Liver (tissue), 9 donors: ENCODE results near the gene PLEKHA8. TPM values are rescaled to one million over a fixed set of nuclear protein-coding genes. Genes with fewer than 3 reads are reported as not detected.

Experiments
- DNase-seq: peaks from one replicate; pipeline ENCODE4 v3.0.0-alpha.2; 2017; ENCODE audit warnings: low spot score
- H3K27ac ChIP-seq, 2 donors: one replicate each; pipeline ENCODE4 v1.7.0; 2013; ENCODE audit warnings: inconsistent platforms in 2 of 2, low read length in 2 of 2, control low read depth in 1 of 2, low read depth in 1 of 2, mild to moderate bottlenecking in 1 of 2
- H3K27me3 ChIP-seq, 4 donors: one replicate each; pipeline versions ENCODE4 v1.6.1 to v1.7.0; 2013; ENCODE audit warnings: low read length in 3 of 4, inconsistent platforms in 1 of 4, mild to moderate bottlenecking in 1 of 4, moderate library complexity in 1 of 4; ENCODE audit not compliant: control insufficient read depth in 4 of 4, insufficient read depth in 4 of 4
- H3K36me3 ChIP-seq, 4 donors: one replicate each; pipeline versions ENCODE4 v1.6.1 to v1.7.0; 2013; ENCODE audit warnings: low read length in 3 of 4, mild to moderate bottlenecking in 3 of 4, low read depth in 1 of 4, moderate library complexity in 1 of 4; ENCODE audit not compliant: control insufficient read depth in 4 of 4, insufficient read depth in 3 of 4
- H3K4me1 ChIP-seq, 4 donors: one replicate each; pipeline versions ENCODE4 v1.6.1 to v1.7.0; 2013; ENCODE audit warnings: low read length in 3 of 4, mild to moderate bottlenecking in 3 of 4, moderate library complexity in 1 of 4; ENCODE audit not compliant: control insufficient read depth in 4 of 4, insufficient read depth in 4 of 4
- H3K4me3 ChIP-seq, 3 donors: one replicate each; pipeline versions ENCODE4 v1.6.1 to v1.7.0; 2013; ENCODE audit warnings: low read length in 3 of 3, control low read depth in 1 of 3, low read depth in 1 of 3, mild to moderate bottlenecking in 1 of 3
- H3K9ac ChIP-seq, 2 donors: one replicate each; pipeline ENCODE4 v1.7.0; 2013; ENCODE audit warnings: low read length in 2 of 2, mild to moderate bottlenecking in 2 of 2, moderate library complexity in 2 of 2, control low read depth in 1 of 2, low read depth in 1 of 2
- H3K9me3 ChIP-seq, 4 donors: one replicate each; pipeline versions ENCODE4 v1.6.1 to v1.7.0; 2013; ENCODE audit warnings: low read length in 3 of 4; ENCODE audit not compliant: control insufficient read depth in 4 of 4
- EGR1 ChIP-seq, 2 donors: IDR thresholded peaks; 2 replicates each; pipeline ENCODE4 v1.6.1; 2016 to 2018; ENCODE audit warnings: antibody characterized with exemption in 2 of 2, low read depth in 2 of 2
- FOXA1 ChIP-seq: IDR thresholded peaks from 2 replicates; pipeline ENCODE4 v1.6.1; 2016; ENCODE audit warnings: antibody characterized with exemption
- FOXA2 ChIP-seq: IDR thresholded peaks from 2 replicates; pipeline ENCODE4 v1.6.1; 2016; ENCODE audit warnings: antibody characterized with exemption
- GABPA ChIP-seq, 2 donors: IDR thresholded peaks in 1 of 2; conservative IDR thresholded peaks in 1 of 2; 2 replicates each; pipeline ENCODE4 v1.6.1; 2016; ENCODE audit warnings: antibody characterized with exemption in 2 of 2, mild to moderate bottlenecking in 1 of 2, moderate library complexity in 1 of 2
- HNF4A ChIP-seq, 2 donors: conservative IDR thresholded peaks; 2 replicates each; pipeline ENCODE4 v1.6.1; 2016; ENCODE audit warnings: antibody characterized with exemption in 2 of 2, mild to moderate bottlenecking in 2 of 2
- HNF4G ChIP-seq: IDR thresholded peaks from 2 replicates; pipeline ENCODE4 v1.6.1; 2016; ENCODE audit warnings: antibody characterized with exemption
- JUND ChIP-seq, 2 donors: IDR thresholded peaks; 2 replicates each; pipeline ENCODE4 v1.6.1; 2016; ENCODE audit warnings: antibody characterized with exemption in 2 of 2
- NR2F2 ChIP-seq: IDR thresholded peaks from 2 replicates; pipeline ENCODE4 v1.6.1; 2016; ENCODE audit warnings: antibody characterized with exemption
- RAD21 ChIP-seq, 2 donors: IDR thresholded peaks; 2 replicates each; pipeline ENCODE4 v1.6.1; 2016; ENCODE audit warnings: antibody characterized with exemption in 2 of 2, mild to moderate bottlenecking in 2 of 2
- RXRA ChIP-seq, 2 donors: IDR thresholded peaks; 2 replicates each; pipeline ENCODE4 v1.6.1; 2017 to 2018; ENCODE audit warnings: antibody characterized with exemption in 2 of 2, mild to moderate bottlenecking in 1 of 2
- SP1 ChIP-seq: IDR thresholded peaks from 2 replicates; pipeline ENCODE4 v1.6.1; 2018; ENCODE audit warnings: antibody characterized with exemption, mild to moderate bottlenecking
- TAF1 ChIP-seq: conservative IDR thresholded peaks from 2 replicates; pipeline ENCODE4 v1.6.1; 2016; ENCODE audit warnings: antibody characterized with exemption, mild to moderate bottlenecking
- YY1 ChIP-seq: IDR thresholded peaks from 2 replicates; pipeline ENCODE4 v1.6.1; 2016; ENCODE audit warnings: antibody characterized with exemption, mild to moderate bottlenecking
- WGBS: extraction: QIAGEN DNeasy Blood & Tissue Kit; methylation state at CpG from one replicate; pipeline ENCODE4 v1.1.7; 2013; 5-methylcytosine and 5-hydroxymethylcytosine counted together
- polyA plus RNA-seq, 2 donors: library from polyadenylated mRNA; stranded (reverse) in 1 of 2; unstranded in 1 of 2; fragments of 200-250 nt in 1 of 2; fragments of >200 nt in 1 of 2; fragmentation: Nextera tagmentation in 1 of 2; extraction: Ambion mirVana in 1 of 2; gene quantifications; one replicate each; pipeline versions ENCODE4 v1.2.1 to v1.2.3, GENCODE V29; 2013 to 2015
- total RNA-seq, 2 donors: library from RNA; depleted of rRNA; stranded (reverse); fragments of >200 nt; gene quantifications; one replicate each; pipeline ENCODE4 v1.2.3, GENCODE V29; 2014
- TF ChIP-seq, protein P1 (sequence below): IDR thresholded peaks from 2 replicates; pipeline ENCODE4 v1.6.1; 2016; ENCODE audit warnings: antibody characterized with exemption
- TF ChIP-seq, protein P2 (sequence below): IDR thresholded peaks from 2 replicates; pipeline ENCODE4 v1.6.1; 2016; ENCODE audit warnings: antibody characterized with exemption, mild to moderate bottlenecking
- TF ChIP-seq, protein P3 (sequence below): IDR thresholded peaks from 2 replicates; pipeline ENCODE4 v1.6.1; 2016; ENCODE audit warnings: antibody characterized with exemption
- TF ChIP-seq, protein P4 (sequence below): IDR thresholded peaks from 2 replicates; pipeline ENCODE4 v1.6.1; 2016; ENCODE audit warnings: antibody characterized with exemption
- TF ChIP-seq, protein P5 (sequence below): fragments of 150-350 bp; IDR thresholded peaks from 2 replicates; pipeline ENCODE4 v1.5.1; 2017; ENCODE audit warnings: improper control_type of control experiment, low read depth, low read length; ENCODE audit not compliant: missing input control
- donor health status: healthy.
- donor health status: healthy.
- donor health status: healthy.
- donor health status: healthy.
- donor health status: healthy.

The PLEKHA8 gene
- total and polyA plus RNA-seq, 4 donors = 1.0 to 5.4 (median 2.4) TPM

DNA sequence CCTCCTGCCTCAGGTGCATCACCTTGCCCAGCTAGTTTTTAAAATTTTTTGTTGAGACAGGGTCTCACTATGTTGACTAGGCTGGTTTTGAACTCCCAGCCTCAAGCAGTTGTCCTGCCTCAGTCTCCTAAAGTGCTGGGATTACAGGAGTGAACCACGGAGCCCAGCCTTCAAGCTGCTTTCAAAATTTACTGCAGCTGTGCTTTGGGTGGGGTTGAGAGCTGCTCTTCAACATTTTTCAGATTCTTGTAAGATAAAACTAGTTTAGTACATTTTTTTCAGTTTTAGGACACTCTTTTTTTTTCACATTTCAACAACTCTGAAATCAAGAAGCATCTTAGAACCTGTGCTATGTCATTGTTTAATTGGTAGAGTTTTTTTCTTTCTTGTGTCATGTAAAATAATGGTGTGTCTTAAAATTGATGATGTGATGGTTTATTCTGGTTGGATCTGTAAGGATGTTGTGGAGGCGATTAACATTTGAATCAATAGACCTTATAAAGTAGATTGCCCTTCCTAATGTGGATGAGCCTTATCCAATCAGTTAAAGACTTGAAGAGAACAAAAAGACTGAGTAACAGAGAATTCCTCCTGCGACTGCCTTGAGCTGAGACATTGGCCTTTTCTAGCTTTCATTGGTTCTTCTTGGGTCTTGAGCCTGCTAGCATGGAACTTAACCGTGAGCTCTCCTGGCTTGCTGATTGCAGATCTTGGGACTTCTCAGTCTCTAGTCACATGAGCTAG is 13.5 kb downstream of the PLEKHA8 start:
- Histone ChIP-seq H3K4me1 (peaks cover 3 to 9% (median 8%) of the 10 kb centered on the region in 4 donors), H3K36me3 (no peaks in the 10 kb centered on the region), H3K4me3 (no peak overlapping the region), H3K27me3 (no peaks in the 10 kb centered on the region), H3K27ac (no peak overlapping the region), H3K9ac (no peak overlapping the region), H3K9me3 (no peaks in the 10 kb centered on the region)
- 95% methylated on average over 4 of the region's 4 CpGs for WGBS
- no peak for DNase-seq
- TF ChIP-seq, protein P1, sequence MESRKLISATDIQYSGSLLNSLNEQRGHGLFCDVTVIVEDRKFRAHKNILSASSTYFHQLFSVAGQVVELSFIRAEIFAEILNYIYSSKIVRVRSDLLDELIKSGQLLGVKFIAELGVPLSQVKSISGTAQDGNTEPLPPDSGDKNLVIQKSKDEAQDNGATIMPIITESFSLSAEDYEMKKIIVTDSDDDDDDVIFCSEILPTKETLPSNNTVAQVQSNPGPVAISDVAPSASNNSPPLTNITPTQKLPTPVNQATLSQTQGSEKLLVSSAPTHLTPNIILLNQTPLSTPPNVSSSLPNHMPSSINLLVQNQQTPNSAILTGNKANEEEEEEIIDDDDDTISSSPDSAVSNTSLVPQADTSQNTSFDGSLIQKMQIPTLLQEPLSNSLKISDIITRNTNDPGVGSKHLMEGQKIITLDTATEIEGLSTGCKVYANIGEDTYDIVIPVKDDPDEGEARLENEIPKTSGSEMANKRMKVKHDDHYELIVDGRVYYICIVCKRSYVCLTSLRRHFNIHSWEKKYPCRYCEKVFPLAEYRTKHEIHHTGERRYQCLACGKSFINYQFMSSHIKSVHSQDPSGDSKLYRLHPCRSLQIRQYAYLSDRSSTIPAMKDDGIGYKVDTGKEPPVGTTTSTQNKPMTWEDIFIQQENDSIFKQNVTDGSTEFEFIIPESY = no peak
- no peak for TF ChIP-seq YY1
- TF ChIP-seq, protein P2, sequence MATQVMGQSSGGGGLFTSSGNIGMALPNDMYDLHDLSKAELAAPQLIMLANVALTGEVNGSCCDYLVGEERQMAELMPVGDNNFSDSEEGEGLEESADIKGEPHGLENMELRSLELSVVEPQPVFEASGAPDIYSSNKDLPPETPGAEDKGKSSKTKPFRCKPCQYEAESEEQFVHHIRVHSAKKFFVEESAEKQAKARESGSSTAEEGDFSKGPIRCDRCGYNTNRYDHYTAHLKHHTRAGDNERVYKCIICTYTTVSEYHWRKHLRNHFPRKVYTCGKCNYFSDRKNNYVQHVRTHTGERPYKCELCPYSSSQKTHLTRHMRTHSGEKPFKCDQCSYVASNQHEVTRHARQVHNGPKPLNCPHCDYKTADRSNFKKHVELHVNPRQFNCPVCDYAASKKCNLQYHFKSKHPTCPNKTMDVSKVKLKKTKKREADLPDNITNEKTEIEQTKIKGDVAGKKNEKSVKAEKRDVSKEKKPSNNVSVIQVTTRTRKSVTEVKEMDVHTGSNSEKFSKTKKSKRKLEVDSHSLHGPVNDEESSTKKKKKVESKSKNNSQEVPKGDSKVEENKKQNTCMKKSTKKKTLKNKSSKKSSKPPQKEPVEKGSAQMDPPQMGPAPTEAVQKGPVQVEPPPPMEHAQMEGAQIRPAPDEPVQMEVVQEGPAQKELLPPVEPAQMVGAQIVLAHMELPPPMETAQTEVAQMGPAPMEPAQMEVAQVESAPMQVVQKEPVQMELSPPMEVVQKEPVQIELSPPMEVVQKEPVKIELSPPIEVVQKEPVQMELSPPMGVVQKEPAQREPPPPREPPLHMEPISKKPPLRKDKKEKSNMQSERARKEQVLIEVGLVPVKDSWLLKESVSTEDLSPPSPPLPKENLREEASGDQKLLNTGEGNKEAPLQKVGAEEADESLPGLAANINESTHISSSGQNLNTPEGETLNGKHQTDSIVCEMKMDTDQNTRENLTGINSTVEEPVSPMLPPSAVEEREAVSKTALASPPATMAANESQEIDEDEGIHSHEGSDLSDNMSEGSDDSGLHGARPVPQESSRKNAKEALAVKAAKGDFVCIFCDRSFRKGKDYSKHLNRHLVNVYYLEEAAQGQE = no peak
- TF ChIP-seq SP1 = no peak
- no peak for TF ChIP-seq EGR1 (IDR thresholded peaks at IDR 0.05; ENCODE audit: low read depth in 2 of 2)
- TF ChIP-seq TAF1 = no peak
- TF ChIP-seq, protein P3, sequence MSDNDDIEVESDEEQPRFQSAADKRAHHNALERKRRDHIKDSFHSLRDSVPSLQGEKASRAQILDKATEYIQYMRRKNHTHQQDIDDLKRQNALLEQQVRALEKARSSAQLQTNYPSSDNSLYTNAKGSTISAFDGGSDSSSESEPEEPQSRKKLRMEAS = no peak
- TF ChIP-seq FOXA1 = no peak
- TF ChIP-seq FOXA2 = no peak
- TF ChIP-seq RAD21 (IDR thresholded peaks at IDR 0.05) = no peak
- TF ChIP-seq, protein P4, sequence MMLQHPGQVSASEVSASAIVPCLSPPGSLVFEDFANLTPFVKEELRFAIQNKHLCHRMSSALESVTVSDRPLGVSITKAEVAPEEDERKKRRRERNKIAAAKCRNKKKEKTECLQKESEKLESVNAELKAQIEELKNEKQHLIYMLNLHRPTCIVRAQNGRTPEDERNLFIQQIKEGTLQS = no peak
- TF ChIP-seq GABPA (IDR thresholded peaks at IDR 0.05 in 1 of 2, conservative IDR thresholded peaks at IDR 0.05 in 1 of 2) = no peak
- TF ChIP-seq JUND (IDR thresholded peaks at IDR 0.05) = no peak
- no peak for TF ChIP-seq RXRA (IDR thresholded peaks at IDR 0.05)
- TF ChIP-seq HNF4A (conservative IDR thresholded peaks at IDR 0.05) = no peak
- TF ChIP-seq, protein P5, sequence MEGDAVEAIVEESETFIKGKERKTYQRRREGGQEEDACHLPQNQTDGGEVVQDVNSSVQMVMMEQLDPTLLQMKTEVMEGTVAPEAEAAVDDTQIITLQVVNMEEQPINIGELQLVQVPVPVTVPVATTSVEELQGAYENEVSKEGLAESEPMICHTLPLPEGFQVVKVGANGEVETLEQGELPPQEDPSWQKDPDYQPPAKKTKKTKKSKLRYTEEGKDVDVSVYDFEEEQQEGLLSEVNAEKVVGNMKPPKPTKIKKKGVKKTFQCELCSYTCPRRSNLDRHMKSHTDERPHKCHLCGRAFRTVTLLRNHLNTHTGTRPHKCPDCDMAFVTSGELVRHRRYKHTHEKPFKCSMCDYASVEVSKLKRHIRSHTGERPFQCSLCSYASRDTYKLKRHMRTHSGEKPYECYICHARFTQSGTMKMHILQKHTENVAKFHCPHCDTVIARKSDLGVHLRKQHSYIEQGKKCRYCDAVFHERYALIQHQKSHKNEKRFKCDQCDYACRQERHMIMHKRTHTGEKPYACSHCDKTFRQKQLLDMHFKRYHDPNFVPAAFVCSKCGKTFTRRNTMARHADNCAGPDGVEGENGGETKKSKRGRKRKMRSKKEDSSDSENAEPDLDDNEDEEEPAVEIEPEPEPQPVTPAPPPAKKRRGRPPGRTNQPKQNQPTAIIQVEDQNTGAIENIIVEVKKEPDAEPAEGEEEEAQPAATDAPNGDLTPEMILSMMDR = no peak
- no peak for TF ChIP-seq HNF4G
- TF ChIP-seq NR2F2 = no peak
